BJ (cell line): ENCODE data around the gene CCNQ. TPM values are rescaled to one million over a fixed set of nuclear protein-coding genes. Genes with fewer than 3 reads are reported as not detected.

ENCODE experiments used
- CTCF ChIA-PET: fragments of 350-600 bp; formaldehyde crosslinking; extraction: SDS; loops from one replicate; lab custom pipeline; 2021; ENCODE audit warnings: antibody characterized with exemption, inconsistent platforms; lab: Yijun Ruan, JAX
- POLR2A ChIA-PET: fragments of 300-600 bp; sonication (Branson Sonifier 250); formaldehyde crosslinking; extraction: SDS; loops from one replicate; lab custom pipeline; 2021; ENCODE audit warnings: antibody characterized with exemption; lab: Charles Lee
- DNase-seq: peaks from one replicate; pipeline ENCODE4 v3.0.0-alpha.2; 2011; ENCODE audit warnings: low read depth
- H3K27me3 ChIP-seq: 2 replicates; pipeline ENCODE4 v1.6.0; 2011; ENCODE audit warnings: low read length; ENCODE audit not compliant: control insufficient read depth, insufficient read depth
- H3K36me3 ChIP-seq: 2 replicates; pipeline ENCODE4 v1.5.1; 2011; ENCODE audit warnings: low read length; ENCODE audit not compliant: control insufficient read depth, insufficient read depth
- H3K4me3 ChIP-seq: 2 replicates; pipeline ENCODE4 v1.5.1; 2011; ENCODE audit warnings: low read depth, mild to moderate bottlenecking, control low read depth, low read length
- polyA plus RNA-seq: library from polyadenylated mRNA; depleted of rRNA; stranded (reverse); fragments of >200 nt; gene quantifications from 2 replicates; pipeline ENCODE4 v1.2.3, GENCODE V29; 2011
- TF ChIP-seq, protein P1 (sequence below): IDR thresholded peaks from 2 replicates; pipeline ENCODE4 v1.5.1; 2011; ENCODE audit warnings: low read depth, mild to moderate bottlenecking, control low read depth, inconsistent platforms, low read length, moderate library complexity; ENCODE audit not compliant: insufficient read depth

CCNQ gene
- polyA plus RNA-seq, 1 experiment, result 44.0 TPM

DNA sequence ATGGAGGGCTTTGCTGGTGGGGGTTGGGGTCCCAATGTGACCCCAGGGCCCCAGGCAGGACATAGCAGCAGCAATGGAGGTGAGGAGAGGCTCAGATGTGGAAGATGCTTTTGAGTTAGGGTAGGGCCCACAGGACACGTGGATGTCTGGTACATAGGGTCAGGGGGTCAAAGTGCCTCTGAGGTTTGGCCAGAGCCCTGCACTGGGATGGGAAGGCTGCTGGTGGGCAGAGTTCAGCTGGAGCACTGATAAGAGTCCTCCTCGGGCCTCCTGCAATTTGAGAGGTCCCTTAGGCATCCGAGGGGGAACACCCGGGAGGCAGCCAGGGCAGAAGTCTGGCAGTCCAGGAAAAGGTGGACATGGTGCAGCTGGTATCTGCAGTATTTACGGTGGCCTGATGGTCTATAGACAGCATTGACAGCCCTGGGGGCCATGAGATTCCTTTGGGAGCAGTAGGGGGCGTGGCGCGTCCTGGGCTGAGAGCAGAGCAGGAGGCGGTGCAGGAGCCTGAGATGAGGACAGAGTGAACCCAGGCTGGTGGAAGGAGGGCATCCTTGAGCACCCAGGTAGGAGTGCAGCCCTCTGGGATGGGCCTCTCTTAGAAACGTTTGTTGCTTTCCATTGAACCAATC lies 22.6 kb downstream of the CCNQ start:
- CTCF ChIA-PET, result interaction anchor here (0.8 kb wide), 1 partner anchor 60 kb away, joined by 3 read pairs; no protein-coding TSS in a partner anchor
- TF ChIP-seq, protein P1, sequence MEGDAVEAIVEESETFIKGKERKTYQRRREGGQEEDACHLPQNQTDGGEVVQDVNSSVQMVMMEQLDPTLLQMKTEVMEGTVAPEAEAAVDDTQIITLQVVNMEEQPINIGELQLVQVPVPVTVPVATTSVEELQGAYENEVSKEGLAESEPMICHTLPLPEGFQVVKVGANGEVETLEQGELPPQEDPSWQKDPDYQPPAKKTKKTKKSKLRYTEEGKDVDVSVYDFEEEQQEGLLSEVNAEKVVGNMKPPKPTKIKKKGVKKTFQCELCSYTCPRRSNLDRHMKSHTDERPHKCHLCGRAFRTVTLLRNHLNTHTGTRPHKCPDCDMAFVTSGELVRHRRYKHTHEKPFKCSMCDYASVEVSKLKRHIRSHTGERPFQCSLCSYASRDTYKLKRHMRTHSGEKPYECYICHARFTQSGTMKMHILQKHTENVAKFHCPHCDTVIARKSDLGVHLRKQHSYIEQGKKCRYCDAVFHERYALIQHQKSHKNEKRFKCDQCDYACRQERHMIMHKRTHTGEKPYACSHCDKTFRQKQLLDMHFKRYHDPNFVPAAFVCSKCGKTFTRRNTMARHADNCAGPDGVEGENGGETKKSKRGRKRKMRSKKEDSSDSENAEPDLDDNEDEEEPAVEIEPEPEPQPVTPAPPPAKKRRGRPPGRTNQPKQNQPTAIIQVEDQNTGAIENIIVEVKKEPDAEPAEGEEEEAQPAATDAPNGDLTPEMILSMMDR, result no peak
- POLR2A ChIA-PET, result no interaction called here
- no peaks in the 10 kb centered on the region for H3K36me3 ChIP-seq
- no peak overlapping the region for H3K4me3 ChIP-seq
- DNase-seq, result no peak
- no peaks in the 10 kb centered on the region for H3K27me3 ChIP-seq

DNA sequence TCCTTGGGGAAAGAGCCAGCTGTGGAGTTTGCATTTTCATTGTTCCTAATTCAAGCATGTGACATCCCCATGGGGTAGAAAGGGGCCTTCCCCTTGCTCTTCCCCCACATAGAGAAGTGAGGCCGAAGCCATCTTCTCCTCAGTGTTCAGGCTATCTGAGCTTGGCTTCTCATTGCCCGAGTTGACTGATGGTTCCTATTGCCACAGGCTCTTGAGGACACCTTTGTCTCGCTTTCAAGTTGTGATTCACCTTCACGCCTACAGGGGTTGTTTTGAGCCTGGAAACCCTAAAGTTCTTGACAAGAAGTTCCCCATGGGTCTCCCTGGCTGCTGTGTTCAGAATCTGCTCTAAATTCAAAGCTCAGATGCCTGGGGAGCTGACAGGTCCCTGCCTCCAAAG lies 25.0 kb downstream of the CCNQ start:
- Histone ChIP-seq H3K4me3 (no peak overlapping the region), H3K36me3 (no peaks in the 10 kb centered on the region), H3K27me3 (no peaks in the 10 kb centered on the region; the same call in 1 of the 2 replicates)
- ChIA-PET CTCF (interaction anchor here (1.6 kb wide), 1 partner anchor 71 kb away, joined by 3 read pairs; no protein-coding TSS in a partner anchor), POLR2A (no interaction called here)
- no peak for DNase-seq
- TF ChIP-seq, protein P1, result no peak

DNA sequence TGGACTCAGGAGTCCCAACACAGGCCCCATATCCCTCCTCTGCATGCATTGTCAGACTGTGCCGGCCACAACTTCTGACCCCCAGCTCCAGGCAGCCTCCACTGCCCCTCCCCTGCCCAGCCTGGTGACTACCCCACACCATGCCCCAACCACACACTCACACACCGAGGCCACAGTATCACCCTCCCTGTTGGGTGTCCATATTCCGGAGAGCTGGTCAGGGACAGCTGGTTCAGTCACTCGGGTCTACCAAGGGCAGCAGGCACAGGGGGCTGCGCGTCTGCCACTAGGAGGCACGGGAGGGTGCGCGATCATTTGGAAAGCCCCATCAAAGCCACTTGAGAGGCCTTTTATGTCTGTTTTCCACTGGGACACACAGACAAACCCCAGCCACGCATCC lies 26.3 kb downstream of the CCNQ start:
- H3K36me3 ChIP-seq, result no peaks in the 10 kb centered on the region
- CTCF ChIA-PET, result no interaction called here
- no peak overlapping the region for H3K4me3 ChIP-seq
- TF ChIP-seq, protein P1, result no peak
- H3K27me3 ChIP-seq, result no peaks in the 10 kb centered on the region; the same call in 1 of the 2 replicates
- no peak for DNase-seq
- POLR2A ChIA-PET, result no interaction called here

DNA sequence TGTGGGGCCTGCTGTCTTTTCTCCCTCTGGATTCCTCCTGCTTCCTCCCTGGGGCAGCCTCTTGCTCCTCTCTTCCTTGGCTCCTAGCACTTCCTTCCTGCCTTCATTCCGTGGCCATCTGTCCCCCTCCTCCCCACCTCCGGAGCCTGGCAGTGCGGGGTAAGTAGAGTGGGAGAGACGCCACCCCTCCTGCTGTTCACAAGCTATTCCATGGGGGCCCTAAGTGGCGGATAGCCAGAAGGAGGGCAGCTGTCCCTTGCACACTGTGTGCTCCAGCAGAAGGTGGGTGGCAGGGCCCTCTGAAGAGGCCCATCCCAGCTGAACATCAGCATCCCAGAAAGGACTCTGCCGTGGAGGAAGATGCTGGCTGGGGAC lies 27.4 kb downstream of the CCNQ start:
- Histone ChIP-seq H3K36me3 (no peaks in the 10 kb centered on the region), H3K27me3 (no peaks in the 10 kb centered on the region; the same call in 1 of the 2 replicates), H3K4me3 (no peak overlapping the region)
- TF ChIP-seq, protein P1, result no peak
- DNase-seq, result no peak
- ChIA-PET POLR2A (no interaction called here), CTCF (no interaction called here)

DNA sequence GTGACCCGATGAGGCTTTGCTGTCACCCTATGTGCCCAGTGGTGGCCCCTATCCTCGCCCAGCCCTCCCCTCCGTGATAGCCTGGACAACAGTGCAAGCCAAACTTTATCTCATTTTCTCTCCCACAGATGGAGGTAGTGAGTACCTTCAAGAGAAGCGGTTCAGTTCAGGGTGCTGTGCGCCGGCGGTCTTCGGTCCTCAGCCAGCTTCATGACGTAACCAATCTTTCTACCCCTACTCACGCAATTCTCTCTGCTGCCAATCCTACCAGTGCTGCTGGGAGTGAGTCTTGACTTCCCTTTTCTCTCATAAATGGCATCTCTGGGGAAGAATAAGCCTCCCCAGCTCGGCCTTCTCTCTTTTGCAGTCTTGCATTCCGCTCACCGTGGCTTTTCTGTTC lies 29.5 kb downstream of the CCNQ start:
- Histone ChIP-seq H3K27me3 (no peaks in the 10 kb centered on the region; the same call in 1 of the 2 replicates), H3K36me3 (no peaks in the 10 kb centered on the region), H3K4me3 (no peak overlapping the region)
- ChIA-PET CTCF (interaction anchor here (1.1 kb wide), 1 partner anchor 15 kb away, joined by 3 read pairs; no protein-coding TSS in a partner anchor), POLR2A (no interaction called here)
- TF ChIP-seq, protein P1, result no peak
- DNase-seq, result no peak
